Esophagus muscularis mucosa (tissue), 4 donors: ENCODE results near the gene KLHL8.

ENCODE experiments used
- CTCF ChIP-seq, 3 experiments: fragments of 200-600 bp in 2 of 3; fragments of 450-650 bp in 1 of 3; sonication (generic) in 2 of 3; IDR thresholded peaks; one replicate each; pipeline ENCODE4 v1.5.1; 2017 to 2019; ENCODE audit warnings: antibody characterized with exemption in 3 of 3, mild to moderate bottlenecking in 2 of 3, moderate library complexity in 1 of 3
- EP300 ChIP-seq: sonication (generic); formaldehyde crosslinking; IDR thresholded peaks from one replicate; pipeline ENCODE4 v1.6.1; 2017; ENCODE audit warnings: antibody characterized with exemption
- POLR2A ChIP-seq: fragments of 450-650 bp; IDR thresholded peaks from one replicate; pipeline ENCODE4 v1.6.1; 2017; ENCODE audit warnings: antibody characterized with exemption, moderate library complexity, mild to moderate bottlenecking, low read depth
- POLR2AphosphoS5 ChIP-seq, 2 donors: sonication (generic); formaldehyde crosslinking; IDR thresholded peaks; one replicate each; pipeline ENCODE4 v1.6.1; 2017; ENCODE audit warnings: antibody characterized with exemption in 2 of 2

- no peak for TF ChIP-seq CTCF (IDR thresholded peaks at IDR 0.05)
- TF ChIP-seq POLR2A = no peak
- TF ChIP-seq EP300 = no peak
- TF ChIP-seq POLR2AphosphoS5 (IDR thresholded peaks at IDR 0.05) = no peak
These were observed 35.3 kb upstream of the KLHL8 start for GRCh38 chr4:87255755-87256154.
